ENCODE measurements around the gene ZBTB8B. TPM values are rescaled to one million over a fixed set of nuclear protein-coding genes. Genes with fewer than 3 reads are reported as not detected.

Gene ZBTB8B
- total RNA-seq, 1 experiment from 2014 or later: 1.9 TPM

- Mint-ChIP-seq H3K36me3 (ENCODE audit: insufficient read depth in 1 of 3, low read depth in 3 of 3) (no peaks in the 10 kb centered on the region; a peak in 2 of 7 replicates), H3K27ac (no peak overlapping the region; a peak in 1 of 7 replicates), H3K4me1 (peaks cover 8 to 10% of the 10 kb centered on the region in 2 experiments), H3K9me3 (no peaks in the 10 kb centered on the region; a peak in 1 of 5 replicates), H3K4me3 (peak overlapping the region; percentile 87 to 96), H3K27me3 (ENCODE audit: low read depth) (peaks cover 2% of the 10 kb centered on the region)
- Histone ChIP-seq H3K14ac (ENCODE audit: insufficient read depth, low read length) (no peak overlapping the region), H3K9ac (ENCODE audit: extremely low read depth, insufficient read length, low read length) (no peak overlapping the region), H3K4me1 (ENCODE audit: insufficient read depth, low read length) (no peaks in the 10 kb centered on the region), H2AK5ac (ENCODE audit: insufficient read length, low read length) (no peak overlapping the region), H2BK15ac (ENCODE audit: low read depth, low read length) (no peak overlapping the region), H3K79me1 (ENCODE audit: insufficient read depth, low read depth, low read length, poor library complexity, severe bottlenecking) (no peaks in the 10 kb centered on the region), H2BK20ac (ENCODE audit: low read depth, low read length, poor library complexity, severe bottlenecking) (no peak overlapping the region), H2BK12ac (ENCODE audit: insufficient read length, low read depth, low read length) (no peak overlapping the region), H3K18ac (ENCODE audit: insufficient read length, low read depth, low read length) (no peak overlapping the region), H2BK5ac (ENCODE audit: insufficient read length, low read length) (no peak overlapping the region), H4K5ac (ENCODE audit: insufficient read length, low read depth, low read length) (no peak overlapping the region), H4K91ac (ENCODE audit: insufficient read length, low read depth, low read length) (no peak overlapping the region), H3K27ac (ENCODE audit: insufficient read length, low read depth, low read length) (no peak overlapping the region), H4K8ac (replicated peaks; ENCODE audit: insufficient read length, low read depth, low read length) (no peak overlapping the region), H3K23ac (ENCODE audit: insufficient read length, low read depth, low read length) (no peak overlapping the region), H3K23me2 (ENCODE audit: insufficient read length, low read depth, low read length, poor library complexity, severe bottlenecking) (peaks cover 12% of the 10 kb centered on the region), H4K20me1 (ENCODE audit: control insufficient read depth, insufficient read depth, insufficient read length) (no peaks in the 10 kb centered on the region), H3K4me2 (ENCODE audit: insufficient read depth, insufficient read length, low read length) (peak overlapping the region; percentile 73), H3K56ac (ENCODE audit: insufficient read length, low read depth, low read length) (no peak overlapping the region), H3T11ph (ENCODE audit: low read length) (no peak overlapping the region), H2AFZ (ENCODE audit: low read length) (no peak overlapping the region), H3K9me3 (ENCODE audit: control insufficient read depth, low read depth, low read length) (no peaks in the 10 kb centered on the region), H2BK120ac (ENCODE audit: low read depth, low read length, poor library complexity, severe bottlenecking) (no peak overlapping the region), H3K4ac (ENCODE audit: low read depth, low read length) (no peak overlapping the region), H3K79me2 (ENCODE audit: insufficient read depth, low read length) (no peaks in the 10 kb centered on the region), H3K27me3 (ENCODE audit: insufficient read depth, low read length) (no peaks in the 10 kb centered on the region)
- TF ChIP-seq CTCF (conservative IDR thresholded peaks at IDR 0.05): no peak
- no CpG with 5 or more reads among the region's 11 CpGs for WGBS (ENCODE audit: extremely low coverage, insufficient read length, low lambda C conversion rate)
- no peak for DNase-seq
These were observed 684 bp downstream of the ZBTB8B start for GRCh38 chr1:32465578-32465933.

Measured in H9 (cell line).